ENCODE data around the gene STRIT1.

The STRIT1 gene

GRCh38 chr3:155304394-155304793 lies 10.9 kb upstream of the STRIT1 start:
- no peak for DNase-seq (ENCODE audit: low read depth)
- no peak for TF ChIP-seq CTCF (IDR thresholded peaks at IDR 0.05; ENCODE audit: insufficient read depth, low read depth, low read length, missing control alignments)
- no peak overlapping the region for H3K4me3 ChIP-seq (ENCODE audit: low read depth, low read length)

GRCh38 chr3:155303540-155304097 lies 10.1 kb upstream of the STRIT1 start:
- no peak for TF ChIP-seq CTCF (IDR thresholded peaks at IDR 0.05; ENCODE audit: insufficient read depth, low read depth, low read length, missing control alignments)
- H3K4me3 ChIP-seq (ENCODE audit: low read depth, low read length) = no peak overlapping the region
- no peak for DNase-seq (ENCODE audit: low read depth)

GRCh38 chr3:155302891-155303290 lies 9.4 kb upstream of the STRIT1 start:
- no peak for DNase-seq (ENCODE audit: low read depth)
- no peak for TF ChIP-seq CTCF (IDR thresholded peaks at IDR 0.05; ENCODE audit: insufficient read depth, low read depth, low read length, missing control alignments)
- H3K4me3 ChIP-seq (ENCODE audit: low read depth, low read length) = no peak overlapping the region

DNA sequence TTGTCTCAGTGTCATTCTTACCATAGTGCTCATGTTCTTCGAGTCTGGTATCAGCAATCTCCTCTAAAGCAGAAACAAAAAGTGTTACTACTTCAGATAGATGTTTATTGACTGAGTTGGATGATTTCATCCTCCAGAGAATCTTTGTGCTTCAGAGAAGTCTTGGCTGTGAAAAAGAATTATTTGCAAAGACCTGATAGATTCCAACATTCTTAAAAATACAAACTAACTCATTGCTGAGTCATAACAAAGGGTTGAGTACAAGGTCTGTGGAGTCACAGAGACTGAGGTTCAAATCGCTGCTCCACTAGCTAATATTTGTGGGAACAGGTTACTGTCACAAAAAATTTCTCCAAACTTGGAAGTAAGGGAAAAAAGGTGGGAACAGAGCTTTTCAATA lies 9.0 kb upstream of the STRIT1 start:
- TF ChIP-seq CTCF (IDR thresholded peaks at IDR 0.05; ENCODE audit: insufficient read depth, low read depth, low read length, missing control alignments) = no peak
- no peak overlapping the region for H3K4me3 ChIP-seq (ENCODE audit: low read depth, low read length)
- no peak for DNase-seq (ENCODE audit: low read depth)

GRCh38 chr3:155297100-155297499 lies 3.6 kb upstream of the STRIT1 start:
- no peak for DNase-seq (ENCODE audit: low read depth)
- TF ChIP-seq CTCF (IDR thresholded peaks at IDR 0.05; ENCODE audit: insufficient read depth, low read depth, low read length, missing control alignments) = no peak
- no peak overlapping the region for H3K4me3 ChIP-seq (ENCODE audit: low read depth, low read length)

- TF ChIP-seq CTCF (IDR thresholded peaks at IDR 0.05; ENCODE audit: insufficient read depth, low read depth, low read length, missing control alignments) = no peak
Observed at GRCh38 chr3:155296413-155296812, 2.9 kb upstream of the STRIT1 start.

GRCh38 chr3:155292693-155293092 lies 790 bp downstream of the STRIT1 start:
- no peak overlapping the region for H3K4me3 ChIP-seq (ENCODE audit: low read depth, low read length)
- TF ChIP-seq CTCF (IDR thresholded peaks at IDR 0.05; ENCODE audit: insufficient read depth, low read depth, low read length, missing control alignments) = no peak
- no peak for DNase-seq (ENCODE audit: low read depth)

More at GRCh38 chr3:155296413-155296812, 2.9 kb upstream of the STRIT1 start:
- DNase-seq (ENCODE audit: low read depth) = no peak
- H3K4me3 ChIP-seq (ENCODE audit: low read depth, low read length) = no peak overlapping the region

Measured in GM12865 (cell line).